Stimulated activated CD8-positive, alpha-beta memory T cell treated with anti-CD3 and anti-CD28 coated beads, Interleukin-7, amount 100 ng/mL, for 48 hours (primary cell): ENCODE measurements around the gene IGFBP6.

Experiments used
- DNase-seq, 2 donors: peaks; one replicate each; pipeline ENCODE4 v3.0.0-alpha.2; 2020; ENCODE audit warnings: low read depth in 1 of 2; ENCODE audit errors: extremely low read depth in 1 of 2

Gene IGFBP6

GRCh38 chr12:53058674-53059433 lies 38.6 kb upstream of the IGFBP6 start:
- DNase-seq: no peak

- DNase-seq: no peak
Observed at GRCh38 chr12:53059434-53060063, 37.9 kb upstream of the IGFBP6 start.

GRCh38 chr12:53060064-53060720 lies 37.3 kb upstream of the IGFBP6 start:
- DNase-seq: no peak

GRCh38 chr12:53060721-53061276 lies 36.7 kb upstream of the IGFBP6 start:
- DNase-seq: no peak

GRCh38 chr12:53061404-53062010 lies 36.0 kb upstream of the IGFBP6 start:
- no peak for DNase-seq

- DNase-seq: no peak
Observed at GRCh38 chr12:53062011-53062961, 35.2 kb upstream of the IGFBP6 start.

GRCh38 chr12:53062977-53063707 lies 34.3 kb upstream of the IGFBP6 start:
- no peak for DNase-seq

GRCh38 chr12:53063708-53064612 lies 33.5 kb upstream of the IGFBP6 start:
- no peak for DNase-seq

- DNase-seq: no peak
Observed at GRCh38 chr12:53064613-53065436, 32.6 kb upstream of the IGFBP6 start.

- no peak for DNase-seq
Observed at GRCh38 chr12:53065470-53065869, 32.0 kb upstream of the IGFBP6 start.

GRCh38 chr12:53065975-53066931 lies 31.2 kb upstream of the IGFBP6 start:
- DNase-seq: peak in 1 of 2 donors; percentile 31

GRCh38 chr12:53067074-53067992 lies 30.1 kb upstream of the IGFBP6 start:
- no peak for DNase-seq

- DNase-seq: no peak
Observed at GRCh38 chr12:53067993-53068770, 29.3 kb upstream of the IGFBP6 start.

GRCh38 chr12:53068811-53069585 lies 28.5 kb upstream of the IGFBP6 start:
- DNase-seq: no peak
